ENCODE results near the gene NAIP. TPM values are rescaled to one million over a fixed set of nuclear protein-coding genes. Genes with fewer than 3 reads are reported as not detected.
"Not testable (repeated sequence)": the region's sequence is repeated elsewhere in the genome, so short reads cannot be mapped to it uniquely, and the experiment has no call there.

Gene NAIP
- total RNA-seq, 1 experiment from 2014 or later: 14.0 TPM

GRCh38 chr5:71020643-71021042 lies 4.5 kb downstream of the NAIP start:
- H3K4me3 ChIP-seq (ENCODE audit: low read depth, low read length, poor library complexity, severe bottlenecking); H3K27ac ChIP-seq (ENCODE audit: low read depth, low read length, poor library complexity, severe bottlenecking); intact Hi-C loops (cut with micrococcal nuclease; ENCODE audit: unreplicated experiment); H3K27me3 ChIP-seq (replicated peaks; ENCODE audit: insufficient read depth, low read depth, low read length, poor library complexity); CTCF ChIA-PET; BruUV-seq (replicated peaks); H3K4me1 ChIP-seq (ENCODE audit: insufficient read depth, low read length, poor library complexity, severe bottlenecking); H3K36me3 ChIP-seq (ENCODE audit: insufficient read depth, low read length, poor library complexity, severe bottlenecking); POLR2A ChIA-PET (ENCODE audit: low non-redundant PET); H3K9me3 ChIP-seq (ENCODE audit: low read depth, low read length, poor library complexity, severe bottlenecking); DNase-seq (ENCODE audit: low spot score): not testable (repeated sequence)

GRCh38 chr5:71018376-71019005 lies 6.6 kb downstream of the NAIP start:
- H3K27ac ChIP-seq (ENCODE audit: low read depth, low read length, poor library complexity, severe bottlenecking); DNase-seq (ENCODE audit: low spot score); H3K4me1 ChIP-seq (ENCODE audit: insufficient read depth, low read length, poor library complexity, severe bottlenecking); BruUV-seq (replicated peaks); H3K27me3 ChIP-seq (replicated peaks; ENCODE audit: insufficient read depth, low read depth, low read length, poor library complexity); intact Hi-C loops (cut with micrococcal nuclease; ENCODE audit: unreplicated experiment); POLR2A ChIA-PET (ENCODE audit: low non-redundant PET); H3K36me3 ChIP-seq (ENCODE audit: insufficient read depth, low read length, poor library complexity, severe bottlenecking); H3K9me3 ChIP-seq (ENCODE audit: low read depth, low read length, poor library complexity, severe bottlenecking); CTCF ChIA-PET; H3K4me3 ChIP-seq (ENCODE audit: low read depth, low read length, poor library complexity, severe bottlenecking): not testable (repeated sequence)

DNA sequence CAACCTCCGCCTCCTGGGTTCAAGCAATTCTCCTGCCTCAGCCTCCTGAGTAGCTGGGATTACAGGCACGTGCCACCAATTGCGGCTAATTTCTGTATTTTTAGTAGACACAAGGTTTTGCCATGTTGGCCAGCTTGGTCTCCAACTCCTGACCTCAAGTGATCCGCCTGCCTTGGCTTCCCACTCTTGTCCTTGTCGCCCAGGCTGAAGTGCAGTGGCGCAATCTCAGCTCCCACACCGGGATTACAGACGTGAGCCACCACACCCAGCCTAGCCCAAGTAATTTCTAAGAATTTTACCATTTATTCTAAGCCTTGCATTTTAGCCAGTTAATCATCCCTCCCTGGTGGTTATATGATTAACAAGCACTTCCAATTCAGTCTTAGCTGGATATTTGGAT lies 11.0 kb downstream of the NAIP start:
- H3K27ac ChIP-seq (ENCODE audit: low read depth, low read length, poor library complexity, severe bottlenecking): no peak overlapping the region
- CTCF ChIA-PET: no interaction called here
- no peak overlapping the region for H3K4me3 ChIP-seq (ENCODE audit: low read depth, low read length, poor library complexity, severe bottlenecking)
- intact Hi-C loops (cut with micrococcal nuclease; ENCODE audit: unreplicated experiment): no loop called here
- TF ChIP-seq EZH2 (IDR thresholded peaks at IDR 0.05; ENCODE audit: borderline replicate concordance, low read depth, low read length, poor library complexity, severe bottlenecking): no peak
- TF ChIP-seq, protein P1, sequence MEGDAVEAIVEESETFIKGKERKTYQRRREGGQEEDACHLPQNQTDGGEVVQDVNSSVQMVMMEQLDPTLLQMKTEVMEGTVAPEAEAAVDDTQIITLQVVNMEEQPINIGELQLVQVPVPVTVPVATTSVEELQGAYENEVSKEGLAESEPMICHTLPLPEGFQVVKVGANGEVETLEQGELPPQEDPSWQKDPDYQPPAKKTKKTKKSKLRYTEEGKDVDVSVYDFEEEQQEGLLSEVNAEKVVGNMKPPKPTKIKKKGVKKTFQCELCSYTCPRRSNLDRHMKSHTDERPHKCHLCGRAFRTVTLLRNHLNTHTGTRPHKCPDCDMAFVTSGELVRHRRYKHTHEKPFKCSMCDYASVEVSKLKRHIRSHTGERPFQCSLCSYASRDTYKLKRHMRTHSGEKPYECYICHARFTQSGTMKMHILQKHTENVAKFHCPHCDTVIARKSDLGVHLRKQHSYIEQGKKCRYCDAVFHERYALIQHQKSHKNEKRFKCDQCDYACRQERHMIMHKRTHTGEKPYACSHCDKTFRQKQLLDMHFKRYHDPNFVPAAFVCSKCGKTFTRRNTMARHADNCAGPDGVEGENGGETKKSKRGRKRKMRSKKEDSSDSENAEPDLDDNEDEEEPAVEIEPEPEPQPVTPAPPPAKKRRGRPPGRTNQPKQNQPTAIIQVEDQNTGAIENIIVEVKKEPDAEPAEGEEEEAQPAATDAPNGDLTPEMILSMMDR (conservative IDR thresholded peaks at IDR 0.05; ENCODE audit: low read depth, low read length): no peak
- no peaks in the 10 kb centered on the region for H3K4me1 ChIP-seq (ENCODE audit: insufficient read depth, low read length, poor library complexity, severe bottlenecking)
- no peaks in the 10 kb centered on the region for H3K27me3 ChIP-seq (replicated peaks; ENCODE audit: insufficient read depth, low read depth, low read length, poor library complexity)
- BruUV-seq (replicated peaks): no TSS peak
- H3K36me3 ChIP-seq (ENCODE audit: insufficient read depth, low read length, poor library complexity, severe bottlenecking): no peaks in the 10 kb centered on the region
- H3K9me3 ChIP-seq (ENCODE audit: low read depth, low read length, poor library complexity, severe bottlenecking): no peaks in the 10 kb centered on the region
- no peak for DNase-seq (ENCODE audit: low spot score)
- POLR2A ChIA-PET (ENCODE audit: low non-redundant PET): no interaction called here

DNA sequence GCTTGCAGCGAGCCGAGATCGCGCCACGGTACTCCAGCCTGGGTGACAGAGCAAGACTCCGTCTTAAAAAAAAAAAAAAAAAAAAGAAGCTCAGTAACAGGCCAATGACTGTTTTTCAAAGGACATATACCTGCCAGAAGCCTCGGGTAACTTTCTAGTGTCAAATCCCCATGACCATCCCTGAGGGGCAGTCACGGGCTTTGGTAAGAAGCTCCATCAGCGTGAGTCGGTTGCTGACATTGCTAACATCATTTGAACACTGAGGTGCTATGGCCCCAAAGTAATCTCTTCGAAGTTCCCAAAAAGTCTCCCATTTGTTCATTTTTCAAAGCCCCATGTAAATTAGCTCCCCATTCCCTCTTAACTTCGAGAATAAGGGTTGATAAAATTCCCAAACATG lies 11.6 kb downstream of the NAIP start:
- H3K27ac ChIP-seq (ENCODE audit: low read depth, low read length, poor library complexity, severe bottlenecking): no peak overlapping the region
- no peak for TF ChIP-seq EZH2 (IDR thresholded peaks at IDR 0.05; ENCODE audit: borderline replicate concordance, low read depth, low read length, poor library complexity, severe bottlenecking)
- TF ChIP-seq, protein P1 (conservative IDR thresholded peaks at IDR 0.05; ENCODE audit: low read depth, low read length): no peak
- no peaks in the 10 kb centered on the region for H3K4me1 ChIP-seq (ENCODE audit: insufficient read depth, low read length, poor library complexity, severe bottlenecking)
- H3K36me3 ChIP-seq (ENCODE audit: insufficient read depth, low read length, poor library complexity, severe bottlenecking): no peaks in the 10 kb centered on the region
- no peaks in the 10 kb centered on the region for H3K9me3 ChIP-seq (ENCODE audit: low read depth, low read length, poor library complexity, severe bottlenecking)
- intact Hi-C loops (cut with micrococcal nuclease; ENCODE audit: unreplicated experiment): no loop called here
- peak; percentile 7 for DNase-seq (ENCODE audit: low spot score)
- POLR2A ChIA-PET (ENCODE audit: low non-redundant PET): no interaction called here
- CTCF ChIA-PET: no interaction called here
- no peaks in the 10 kb centered on the region for H3K27me3 ChIP-seq (replicated peaks; ENCODE audit: insufficient read depth, low read depth, low read length, poor library complexity)
- H3K4me3 ChIP-seq (ENCODE audit: low read depth, low read length, poor library complexity, severe bottlenecking): no peak overlapping the region
- no TSS peak for BruUV-seq (replicated peaks)

Measured in A673 (cell line).